C4-2B (cell line): Measurements from ENCODE around the gene ATF2.

Source experiments
- ZFX ChIP-seq: fragments of 450-650 bp; IDR thresholded peaks from 2 replicates; pipeline ENCODE4 v1.6.1; 2017
- TF ChIP-seq, protein P1 (sequence below): fragments of 450-650 bp; conservative IDR thresholded peaks from 2 replicates; pipeline ENCODE4 v1.5.1; 2017; ENCODE audit warnings: mild to moderate bottlenecking

DNA sequence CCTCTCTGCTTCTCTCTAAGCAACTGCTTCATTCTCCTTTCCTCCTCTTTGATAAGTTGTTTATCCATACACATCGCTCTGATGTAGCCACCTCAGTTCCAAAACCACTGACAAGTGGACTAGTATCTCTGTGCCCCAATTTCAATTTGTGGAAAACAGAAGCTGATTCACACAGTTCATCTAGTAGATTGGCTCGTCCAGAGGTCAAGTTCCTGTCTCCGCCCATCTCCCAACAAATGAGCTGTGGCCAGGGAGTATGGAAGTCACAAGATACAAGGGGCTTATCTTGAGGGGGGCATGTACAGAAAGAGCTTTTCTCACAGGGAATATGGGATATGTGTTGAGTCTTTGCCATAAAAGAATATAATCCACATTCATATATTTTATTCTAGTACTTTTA is 145.1 kb downstream of the ATF2 start:
- TF ChIP-seq, protein P1, sequence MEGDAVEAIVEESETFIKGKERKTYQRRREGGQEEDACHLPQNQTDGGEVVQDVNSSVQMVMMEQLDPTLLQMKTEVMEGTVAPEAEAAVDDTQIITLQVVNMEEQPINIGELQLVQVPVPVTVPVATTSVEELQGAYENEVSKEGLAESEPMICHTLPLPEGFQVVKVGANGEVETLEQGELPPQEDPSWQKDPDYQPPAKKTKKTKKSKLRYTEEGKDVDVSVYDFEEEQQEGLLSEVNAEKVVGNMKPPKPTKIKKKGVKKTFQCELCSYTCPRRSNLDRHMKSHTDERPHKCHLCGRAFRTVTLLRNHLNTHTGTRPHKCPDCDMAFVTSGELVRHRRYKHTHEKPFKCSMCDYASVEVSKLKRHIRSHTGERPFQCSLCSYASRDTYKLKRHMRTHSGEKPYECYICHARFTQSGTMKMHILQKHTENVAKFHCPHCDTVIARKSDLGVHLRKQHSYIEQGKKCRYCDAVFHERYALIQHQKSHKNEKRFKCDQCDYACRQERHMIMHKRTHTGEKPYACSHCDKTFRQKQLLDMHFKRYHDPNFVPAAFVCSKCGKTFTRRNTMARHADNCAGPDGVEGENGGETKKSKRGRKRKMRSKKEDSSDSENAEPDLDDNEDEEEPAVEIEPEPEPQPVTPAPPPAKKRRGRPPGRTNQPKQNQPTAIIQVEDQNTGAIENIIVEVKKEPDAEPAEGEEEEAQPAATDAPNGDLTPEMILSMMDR: no peak
- TF ChIP-seq ZFX: no peak
